A549 (cell line): ENCODE data around the gene VPS26B. TPM values are rescaled to one million over a fixed set of nuclear protein-coding genes. Genes with fewer than 3 reads are reported as not detected.

Source experiments
- ATAC-seq, 2 experiments: fragments of 200-7000 bp in 1 of 2; fragments of >200 bp in 1 of 2; cut with Nextera tagmentation in 1 of 2; cut with Tn5 transposase in 1 of 2; 3 replicates each; pipeline versions ENCODE4 v1.8.0 to v1.9.1; 2018 to 2020; ENCODE audit warnings: mild to moderate bottlenecking in 1 of 2, moderate library complexity in 1 of 2
- CTCF ChIA-PET: fragments of 300-600 bp; sonication (Branson Sonifier 250); formaldehyde crosslinking; extraction: SDS; loops from one replicate; lab custom pipeline; 2021; ENCODE audit warnings: antibody characterized with exemption, inconsistent platforms; lab: Yijun Ruan, JAX
- POLR2A ChIA-PET: fragments of 350-600 bp; formaldehyde crosslinking; extraction: SDS; loops from one replicate; lab custom pipeline; 2021; ENCODE audit warnings: antibody characterized with exemption, inconsistent platforms; lab: Yijun Ruan, JAX
- DNase-seq, 2 experiments: peaks; one replicate each; pipeline versions ENCODE4 v3.0.0 to v3.0.0-alpha.2; 2011 to 2016; ENCODE audit warnings: low read depth in 1 of 2, low spot score in 1 of 2
- FAIRE-seq: peaks from 2 replicates; lab custom pipeline; 2011; peaks lifted over from hg19 to GRCh38; lab: Jason Lieb, UNC
- H3K27ac ChIP-seq, 2 experiments: fragments of >200 bp; sonication (Bioruptor Twin); formaldehyde crosslinking; 3 replicates each; pipeline ENCODE4 v1.5.1; 2016 to 2017
- H3K4me1 ChIP-seq: fragments of >200 bp; sonication (Bioruptor Twin); formaldehyde crosslinking; 3 replicates; pipeline ENCODE4 v1.6.1; 2016
- H3K4me2 ChIP-seq: fragments of >200 bp; sonication (Bioruptor Twin); formaldehyde crosslinking; 3 replicates; pipeline ENCODE4 v1.6.1; 2016
- H3K4me3 ChIP-seq: fragments of >200 bp; sonication (Bioruptor Twin); formaldehyde crosslinking; 3 replicates; pipeline ENCODE4 v1.5.1; 2016
- H3K9me3 ChIP-seq: fragments of >200 bp; sonication (Bioruptor Twin); formaldehyde crosslinking; 3 replicates; pipeline ENCODE4 v1.6.1; 2016
- CBX8 ChIP-seq: fragments of 200-600 bp; sonication (generic); IDR thresholded peaks from 2 replicates; pipeline ENCODE4 v1.6.1; 2016
- CEBPB ChIP-seq, 2 experiments: fragments of >200 bp in 1 of 2; sonication (Bioruptor Twin) in 1 of 2; formaldehyde crosslinking in 1 of 2; IDR thresholded peaks; 2 replicates each; pipeline ENCODE4 v1.6.1; 2012 to 2016
- CHD2 ChIP-seq: fragments of 150-350 bp; IDR thresholded peaks from 2 replicates; pipeline ENCODE4 v1.6.1; 2014; ENCODE audit warnings: low read length; ENCODE audit not compliant: partially characterized antibody
- CHD4 ChIP-seq: fragments of 200-600 bp; sonication (generic); IDR thresholded peaks from 2 replicates; pipeline ENCODE4 v1.6.1; 2016; ENCODE audit warnings: antibody characterized with exemption, mild to moderate bottlenecking, borderline replicate concordance
- E2F6 ChIP-seq: IDR thresholded peaks from 2 replicates; pipeline ENCODE4 v1.6.1; 2012; ENCODE audit warnings: low read depth, borderline replicate concordance
- EHMT2 ChIP-seq: fragments of 200-600 bp; sonication (generic); IDR thresholded peaks from 2 replicates; pipeline ENCODE4 v1.6.1; 2016; ENCODE audit warnings: antibody characterized with exemption, low read depth, mild to moderate bottlenecking, moderate library complexity
- ELK1 ChIP-seq: fragments of 150-350 bp; IDR thresholded peaks from 2 replicates; pipeline ENCODE4 v1.6.1; 2014; ENCODE audit warnings: low read depth, mild to moderate bottlenecking, low read length
- FOSB ChIP-seq: fragments of 250-450 bp; sonication (Bioruptor Pico); IDR thresholded peaks from 2 replicates; pipeline ENCODE4 v1.5.0; 2020; ENCODE audit warnings: mild to moderate bottlenecking, moderate library complexity
- FOSL2 ChIP-seq, 2 experiments: fragments of 450-650 bp in 1 of 2; fragments of >200 bp in 1 of 2; sonication (Bioruptor Twin) in 1 of 2; formaldehyde crosslinking; IDR thresholded peaks; 2 replicates each; pipeline versions ENCODE4 v1.5.0 to v1.6.1; 2016 to 2020; ENCODE audit warnings: mild to moderate bottlenecking in 1 of 2, moderate library complexity in 1 of 2
- HES2 ChIP-seq: fragments of >200 bp; sonication (Bioruptor Twin); formaldehyde crosslinking; IDR thresholded peaks from 2 replicates; pipeline ENCODE4 v1.6.1; 2016
- HMGXB4 ChIP-seq: fragments of 250-450 bp; sonication (Bioruptor Pico); IDR thresholded peaks from 2 replicates; pipeline ENCODE4 v1.5.0; 2021; ENCODE audit warnings: mild to moderate bottlenecking, moderate library complexity, borderline replicate concordance
- HOXA7 ChIP-seq: fragments of 250-450 bp; sonication (Bioruptor Pico); IDR thresholded peaks from 2 replicates; pipeline ENCODE4 v1.5.0; 2020; ENCODE audit warnings: mild to moderate bottlenecking, moderate library complexity
- HOXB5 ChIP-seq: fragments of 250-450 bp; sonication (Bioruptor Pico); IDR thresholded peaks from 2 replicates; pipeline ENCODE4 v1.5.0; 2020; ENCODE audit warnings: mild to moderate bottlenecking, moderate library complexity
- JUNB ChIP-seq: fragments of >200 bp; sonication (Bioruptor Twin); formaldehyde crosslinking; IDR thresholded peaks from 2 replicates; pipeline ENCODE4 v1.6.1; 2016
- MAFK ChIP-seq: fragments of 450-650 bp; IDR thresholded peaks from 2 replicates; pipeline ENCODE4 v1.6.1; 2014; ENCODE audit not compliant: partially characterized antibody
- MAX ChIP-seq: IDR thresholded peaks from 2 replicates; pipeline ENCODE4 v1.6.1; 2012
- NFE2L2 ChIP-seq: fragments of 150-350 bp; conservative IDR thresholded peaks from 2 replicates; pipeline ENCODE4 v1.6.1; 2014; ENCODE audit warnings: low read length
- NPAS2 ChIP-seq: fragments of 250-450 bp; sonication (Bioruptor Pico); IDR thresholded peaks from 2 replicates; pipeline ENCODE4 v1.8.0; 2022; ENCODE audit warnings: mild to moderate bottlenecking, moderate library complexity, borderline replicate concordance
- NR3C1 ChIP-seq: fragments of >200 bp; sonication (Bioruptor Twin); formaldehyde crosslinking; IDR thresholded peaks from 3 replicates; pipeline ENCODE4 v1.6.1; 2017
- PHF8 ChIP-seq: fragments of 200-600 bp; sonication (generic); IDR thresholded peaks from 2 replicates; pipeline ENCODE4 v1.6.1; 2016; ENCODE audit warnings: low read depth, mild to moderate bottlenecking, antibody characterized with exemption, moderate library complexity, borderline replicate concordance
- POLR2AphosphoS2 ChIP-seq: conservative IDR thresholded peaks from 2 replicates; pipeline ENCODE4 v1.6.1; 2012; ENCODE audit warnings: low read length, improper control_type of control experiment, inconsistent platforms
- RAD21 ChIP-seq, 2 experiments: fragments of >200 bp in 1 of 2; sonication (Bioruptor Twin) in 1 of 2; formaldehyde crosslinking in 1 of 2; IDR thresholded peaks in 1 of 2; conservative IDR thresholded peaks in 1 of 2; 2 replicates in 1 of 2; 3 replicates in 1 of 2; pipeline ENCODE4 v1.6.1; 2012 to 2018; ENCODE audit warnings: inconsistent platforms in 1 of 2
- RARB ChIP-seq: fragments of 250-450 bp; sonication (Bioruptor Pico); IDR thresholded peaks from 2 replicates; pipeline ENCODE4 v1.8.0; 2021; ENCODE audit warnings: mild to moderate bottlenecking, moderate library complexity
- RCOR1 ChIP-seq: fragments of 150-350 bp; IDR thresholded peaks from 2 replicates; pipeline ENCODE4 v1.6.1; 2014; ENCODE audit warnings: antibody characterized with exemption, low read length, low read depth
- RFX5 ChIP-seq: fragments of 450-650 bp; IDR thresholded peaks from 2 replicates; pipeline ENCODE4 v1.7.1; 2014; ENCODE audit warnings: antibody characterized with exemption, mild to moderate bottlenecking, moderate library complexity
- TP53 ChIP-seq: fragments of 250-450 bp; sonication (Bioruptor Pico); IDR thresholded peaks from 2 replicates; pipeline ENCODE4 v1.5.0; 2021; ENCODE audit warnings: mild to moderate bottlenecking, moderate library complexity
- USF2 ChIP-seq: fragments of 450-650 bp; IDR thresholded peaks from 2 replicates; pipeline ENCODE4 v1.6.1; 2014; ENCODE audit warnings: antibody characterized with exemption
- ZC3H11A ChIP-seq: fragments of 450-650 bp; IDR thresholded peaks from 2 replicates; pipeline ENCODE4 v1.6.1; 2014; ENCODE audit warnings: antibody characterized with exemption, mild to moderate bottlenecking
- ZFP36 ChIP-seq: fragments of 450-650 bp; IDR thresholded peaks from 2 replicates; pipeline ENCODE4 v1.6.1; 2014; ENCODE audit warnings: borderline replicate concordance; ENCODE audit not compliant: partially characterized antibody
- ZSCAN20 ChIP-seq: fragments of 250-450 bp; sonication (Bioruptor Pico); IDR thresholded peaks from 2 replicates; pipeline ENCODE4 v1.8.0; 2022; ENCODE audit warnings: mild to moderate bottlenecking, moderate library complexity
- WGBS: methylation state at CpG from one replicate; pipeline ENCODE4 v1.1.6; 2017; ENCODE audit errors: missing lambda C conversion rate; 5-methylcytosine and 5-hydroxymethylcytosine counted together
- polyA plus RNA-seq, 4 experiments: library from polyadenylated mRNA; depleted of rRNA in 3 of 4; stranded (reverse); fragments of >200 nt; fragmentation: RNase III in 1 of 4; extraction: RNeasy Plus Mini Kit Qiagen cat#74134 plus additional on column Dnase treatment in 1 of 4; gene quantifications; 2 replicates in 3 of 4; 3 replicates in 1 of 4; pipeline ENCODE4 v1.2.3, GENCODE V29; 2011 to 2017

Gene VPS26B
- polyA plus RNA-seq, 2 of the 4 experiments (the other 2 are of a cell fraction), result 19.2 to 25.7 TPM

GRCh38 chr11:134290646-134291045, 66.2 kb downstream of the VPS26B start:
- H3K9me3 ChIP-seq, result no peaks in the 10 kb centered on the region
- H3K4me3 ChIP-seq, result no peak overlapping the region
- no peak overlapping the region for H3K4me2 ChIP-seq
- TF ChIP-seq MAX (no peak), E2F6 (no peak), CEBPB (IDR thresholded peaks at IDR 0.05) (no peak), ZC3H11A (no peak), EHMT2 (no peak), RCOR1 (no peak), ELK1 (no peak), NPAS2 (CRISPR knock-in tag) (no peak), JUNB (no peak), PHF8 (no peak), HES2 (no peak), USF2 (no peak), ZSCAN20 (CRISPR knock-in tag) (no peak), TP53 (CRISPR knock-in tag) (no peak), RAD21 (conservative IDR thresholded peaks at IDR 0.05 in 1 of 2, IDR thresholded peaks at IDR 0.05 in 1 of 2) (no peak), RFX5 (no peak), HOXB5 (no peak), FOSB (CRISPR knock-in tag) (no peak), POLR2AphosphoS2 (no peak)
- ATAC-seq (no peak), DNase-seq (no peak), FAIRE-seq (no peak)
- H3K27ac ChIP-seq, result no peak overlapping the region
- 46% methylated on average over 7 of the region's 7 CpGs for WGBS
- CTCF ChIA-PET, result no interaction called here
- POLR2A ChIA-PET, result no interaction called here
- no peaks in the 10 kb centered on the region for H3K4me1 ChIP-seq

GRCh38 chr11:134291196-134291595, 66.7 kb downstream of the VPS26B start:
- CTCF ChIA-PET, result no interaction called here
- no peak for ATAC-seq
- Histone ChIP-seq H3K4me3 (no peak overlapping the region), H3K4me2 (no peak overlapping the region), H3K4me1 (no peaks in the 10 kb centered on the region)
- no peak for TF ChIP-seq JUNB
- TF ChIP-seq RARB (CRISPR knock-in tag), result no peak
- TF ChIP-seq RCOR1, result no peak
- TF ChIP-seq POLR2AphosphoS2, result no peak
- no peak for TF ChIP-seq CBX8
- TF ChIP-seq FOSL2 (IDR thresholded peaks at IDR 0.05), result no peak
- no peak for TF ChIP-seq FOSL2 (CRISPR knock-in tag; IDR thresholded peaks at IDR 0.05)
- TF ChIP-seq NFE2L2, result no peak
- TF ChIP-seq CHD2, result no peak
- TF ChIP-seq HES2, result no peak
- TF ChIP-seq EHMT2, result no peak
- TF ChIP-seq HMGXB4, result no peak
- TF ChIP-seq HOXB5, result no peak
- TF ChIP-seq HOXA7, result no peak
- TF ChIP-seq RAD21 (conservative IDR thresholded peaks at IDR 0.05 in 1 of 2, IDR thresholded peaks at IDR 0.05 in 1 of 2), result no peak
- TF ChIP-seq MAFK, result no peak
- no peak for TF ChIP-seq ELK1
- TF ChIP-seq ZFP36, result no peak
- TF ChIP-seq NR3C1, result no peak
- no peak for TF ChIP-seq CHD4
- TF ChIP-seq, all 56 proteins: peak for 0
- no peak for FAIRE-seq
- POLR2A ChIA-PET, result interaction anchor here (1.1 kb wide), 1 partner anchor 32 kb away, joined by 3 read pairs; no protein-coding TSS in a partner anchor
- Histone ChIP-seq H3K27ac (no peak overlapping the region), H3K9me3 (no peaks in the 10 kb centered on the region)
- DNase-seq, result no peak
- 52% methylated on average over 6 of the region's 6 CpGs for WGBS
